Stimulated activated CD8-positive, alpha-beta memory T cell treated with anti-CD3 and anti-CD28 coated beads, Interleukin-4, amount 100 ng/mL, for 24 hours (primary cell): Measurements from ENCODE around the gene HTR1E.
"Not testable (repeated sequence)": the region's sequence is repeated elsewhere in the genome, so short reads cannot be mapped to it uniquely, and the experiment has no call there.

ENCODE experiments used
- DNase-seq: peaks from one replicate; pipeline ENCODE4 v3.0.0-alpha.2; 2020; ENCODE audit warnings: low read depth

Gene HTR1E

GRCh38 chr6:86978251-86978650 lies 40.9 kb downstream of the HTR1E start:
- no peak for DNase-seq

DNA sequence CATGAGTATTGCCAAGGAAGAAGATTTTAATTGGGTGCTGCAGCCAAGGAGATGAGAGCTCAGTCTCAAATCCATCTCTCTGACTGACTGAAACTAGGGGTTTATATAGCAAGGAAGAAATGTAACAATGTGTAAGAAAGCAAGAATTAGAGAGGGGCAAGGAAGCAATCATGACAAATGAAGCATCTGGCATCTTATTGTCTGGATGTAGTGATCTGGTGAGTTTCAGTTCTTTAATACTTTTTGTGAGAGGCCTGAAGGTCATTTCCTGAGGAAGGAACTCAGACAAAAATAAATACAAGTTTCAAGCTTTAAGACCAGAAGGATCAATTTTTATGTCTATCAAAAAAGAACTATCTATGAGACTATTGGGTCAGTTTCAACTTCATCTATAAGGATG lies 64.2 kb downstream of the HTR1E start:
- no peak for DNase-seq

- not testable (repeated sequence) for DNase-seq
These were observed 65.1 kb downstream of the HTR1E start for GRCh38 chr6:87002391-87002790.

GRCh38 chr6:87006541-87006940 lies 69.2 kb downstream of the HTR1E start:
- DNase-seq = not testable (repeated sequence)

GRCh38 chr6:87009581-87009980 lies 72.3 kb downstream of the HTR1E start:
- not testable (repeated sequence) for DNase-seq

- no peak for DNase-seq
These were observed 74.7 kb downstream of the HTR1E start for GRCh38 chr6:87012035-87012434.

DNA sequence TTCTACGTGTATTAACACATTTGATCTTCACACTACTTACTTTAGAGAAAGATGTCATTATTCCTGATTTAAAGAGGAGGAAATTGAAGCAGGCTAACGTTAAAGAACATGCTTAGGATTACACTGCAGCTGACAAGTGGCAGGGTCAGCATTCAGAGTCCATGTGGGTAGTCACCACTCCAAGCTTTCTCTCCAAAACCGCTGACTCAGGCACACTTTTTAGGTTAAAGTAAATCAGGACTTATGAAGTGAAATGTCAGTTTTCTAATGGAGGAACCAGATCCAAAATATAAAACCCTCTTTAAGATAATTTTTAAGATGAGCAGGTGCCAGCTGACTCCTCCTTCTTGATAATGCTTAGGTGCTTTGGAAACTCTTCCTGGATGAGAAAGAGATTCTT lies 75.4 kb downstream of the HTR1E start:
- no peak for DNase-seq

DNA sequence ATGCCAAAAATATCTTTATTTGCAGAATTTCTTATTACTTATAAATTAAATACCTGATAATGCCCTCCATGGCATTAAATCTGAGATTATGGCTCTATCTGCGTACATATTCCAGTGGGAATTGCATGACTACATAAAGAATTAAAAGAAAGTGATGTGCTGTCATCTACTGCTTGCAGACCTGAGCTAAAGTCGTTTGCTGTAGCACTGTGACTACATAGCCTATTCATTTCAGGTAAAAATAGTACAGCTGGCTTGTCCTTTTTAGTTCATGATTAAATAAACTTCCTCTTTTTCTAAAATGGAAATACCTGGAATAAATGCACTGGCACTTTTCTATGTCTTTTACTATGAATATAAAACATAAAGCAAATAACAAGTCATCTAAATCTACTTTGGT lies 79.4 kb downstream of the HTR1E start:
- DNase-seq = no peak

GRCh38 chr6:87027021-87027420 lies 89.7 kb downstream of the HTR1E start:
- no peak for DNase-seq

- no peak for DNase-seq
These were observed 92.5 kb downstream of the HTR1E start for GRCh38 chr6:87029711-87030314.

- no peak for DNase-seq
These were observed 103.4 kb downstream of the HTR1E start for GRCh38 chr6:87040729-87041128.

DNA sequence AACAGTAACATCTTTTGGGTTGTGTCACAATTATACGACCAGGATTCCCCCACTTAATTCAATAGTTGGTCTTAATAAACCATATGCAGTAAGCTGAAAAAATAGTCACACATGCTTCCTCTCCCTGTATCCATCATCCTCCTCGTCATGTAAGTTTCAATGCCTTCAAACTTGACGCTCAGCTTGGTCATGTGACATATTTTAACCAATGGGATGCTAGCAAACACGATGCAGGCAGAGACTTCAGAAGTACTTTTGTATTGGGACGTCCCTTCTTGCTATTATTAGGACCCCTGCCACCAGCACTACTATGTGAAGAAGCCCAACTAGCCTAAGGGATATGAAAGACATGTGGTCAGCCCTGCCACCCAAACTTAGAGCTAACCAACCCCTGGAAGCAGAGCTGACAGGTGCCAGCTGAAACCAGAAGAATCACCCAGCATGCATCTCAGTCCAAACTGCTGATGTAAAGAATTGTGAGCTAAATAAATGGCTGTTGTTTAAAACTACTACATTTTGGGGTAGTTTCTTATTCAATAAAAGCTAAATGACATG lies 108.3 kb downstream of the HTR1E start:
- no peak for DNase-seq

GRCh38 chr6:87049779-87050178 lies 112.5 kb downstream of the HTR1E start:
- DNase-seq = no peak

- DNase-seq = no peak
These were observed 116.0 kb downstream of the HTR1E start for GRCh38 chr6:87053312-87053711.

- DNase-seq = no peak
These were observed 117.0 kb downstream of the HTR1E start for GRCh38 chr6:87054143-87054833.

DNA sequence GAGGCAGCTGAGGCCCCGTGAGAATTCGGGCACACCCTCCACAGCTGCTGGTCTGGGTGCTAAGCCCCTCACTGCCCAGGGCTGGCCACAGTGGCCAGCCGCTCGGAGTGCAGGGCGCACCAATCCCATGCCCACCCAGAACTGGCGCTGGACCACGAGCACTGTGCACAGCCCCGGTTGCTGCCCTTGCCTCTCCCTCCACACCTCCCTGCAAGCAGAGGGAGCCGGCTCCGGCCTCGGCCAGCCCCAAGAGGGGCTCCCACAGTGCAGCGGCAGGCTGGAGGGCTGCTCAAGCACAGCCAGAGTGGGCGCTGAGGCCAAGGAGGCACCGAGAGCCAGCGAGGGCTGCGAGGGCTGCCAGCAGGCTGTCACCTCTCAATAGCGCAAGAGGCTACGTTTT lies 122.6 kb downstream of the HTR1E start:
- DNase-seq = no peak

GRCh38 chr6:87065117-87065516 lies 127.8 kb downstream of the HTR1E start:
- no peak for DNase-seq
